PFSK-1 (cell line): ENCODE measurements around the gene COX19.

Experiments used
- POLR2AphosphoS5 ChIP-seq: IDR thresholded peaks from 2 replicates; pipeline ENCODE4 v1.6.1; 2012; ENCODE audit warnings: low read depth, mild to moderate bottlenecking, control low read depth, low read length, moderate library complexity
- REST ChIP-seq, 2 experiments: IDR thresholded peaks; 2 replicates each; pipeline versions ENCODE4 v1.6.1 to v1.8.0; 2011 to 2012; ENCODE audit warnings: low read depth in 2 of 2, low read length in 2 of 2, control low read depth in 1 of 2, inconsistent platforms in 1 of 2, mild to moderate bottlenecking in 1 of 2, moderate library complexity in 1 of 2; ENCODE audit not compliant: insufficient read depth in 1 of 2
- TAF1 ChIP-seq: IDR thresholded peaks from 2 replicates; pipeline ENCODE4 v1.6.1; 2012; ENCODE audit warnings: low read length, control low read depth, borderline replicate concordance; ENCODE audit not compliant: insufficient read depth

- TF ChIP-seq TAF1 (no peak), REST (IDR thresholded peaks at IDR 0.05; ENCODE audit: insufficient read depth in 1 of 2, low read depth in 2 of 2, low read length in 2 of 2) (no peak), POLR2AphosphoS5 (no peak)
Measured at GRCh38 chr7:967361-968082, 7.8 kb downstream of the COX19 start.
